Ureter (tissue), 1 donor: ENCODE results near the gene BOLA2B. TPM values are rescaled to one million over a fixed set of nuclear protein-coding genes. Genes with fewer than 3 reads are reported as not detected.

Source experiments
- DNase-seq: peaks from one replicate; pipeline ENCODE4 v3.0.0-alpha.2; 2020; ENCODE audit warnings: low spot score
- total RNA-seq: library from RNA; stranded (reverse); gene quantifications from one replicate; pipeline ENCODE4 v1.2.4, GENCODE V29; 2023
- donor health status: DM: yes; HTN: yes; CAD: no.

Gene BOLA2B
- total RNA-seq, 1 donor from 2014 or later = 82.9 TPM

DNA sequence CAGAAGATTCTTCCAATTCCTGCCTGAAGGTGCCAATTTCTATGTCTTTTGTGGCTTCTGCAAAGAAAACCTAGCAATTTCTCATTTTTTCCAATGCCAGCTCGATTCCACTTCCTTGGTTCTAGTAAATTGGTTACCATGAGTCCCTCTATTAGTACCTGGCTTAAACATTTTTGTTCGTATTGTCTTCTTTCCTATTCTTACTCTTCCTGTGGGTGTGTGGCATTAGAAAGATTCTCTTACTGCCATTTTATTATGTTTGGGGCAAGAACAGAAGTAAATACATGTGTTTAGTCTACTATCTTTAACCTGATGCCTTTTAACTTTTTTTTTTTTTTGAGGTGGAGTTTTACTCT is 50.1 kb downstream of the BOLA2B start:
- DNase-seq = no peak

Other genes starting within 250 kb of the BOLA2B start
- gene TMEM219, start 231.6 kb downstream of the BOLA2B start, total RNA-seq = 131 TPM
- gene TAOK2, start 219.8 kb downstream of the BOLA2B start, total RNA-seq = 45.1 TPM
- 11.2 TPM for gene HIRIP3, start 198.0 kb downstream of the BOLA2B start, total RNA-seq
- gene INO80E, start 197.4 kb downstream of the BOLA2B start, total RNA-seq = 88.5 TPM
- 3.1 TPM for gene DOC2A, start 182.6 kb downstream of the BOLA2B start, total RNA-seq
- not detected for gene C16orf92, start 170.5 kb downstream of the BOLA2B start, total RNA-seq
- not detected for gene TLCD3B, start 162.4 kb downstream of the BOLA2B start, total RNA-seq
- gene ALDOA, start 127.9 kb downstream of the BOLA2B start, total RNA-seq = 1,279 TPM
- gene PPP4C, start 117.7 kb downstream of the BOLA2B start, total RNA-seq = 88.9 TPM
- 8.9 TPM for gene TBX6, start 101.7 kb downstream of the BOLA2B start, total RNA-seq
- 31.0 TPM for gene YPEL3, start 97.5 kb downstream of the BOLA2B start, total RNA-seq
- gene GDPD3, start 80.1 kb downstream of the BOLA2B start, total RNA-seq = 53.1 TPM
- 96.4 TPM for gene MAPK3, start 70.4 kb downstream of the BOLA2B start, total RNA-seq
- 24.2 TPM for gene CORO1A, start 10.1 kb downstream of the BOLA2B start, total RNA-seq
- 36.4 TPM for gene SLX1A, start 209 bp upstream of the BOLA2B start, total RNA-seq
- gene SULT1A3, start 5.6 kb upstream of the BOLA2B start, total RNA-seq = 28.3 TPM
- gene NPIPB13, start 54.8 kb upstream of the BOLA2B start, total RNA-seq = 48.8 TPM
- 69.0 TPM for gene CD2BP2, start 161.6 kb upstream of the BOLA2B start, total RNA-seq
- 36.9 TPM for gene TBC1D10B, start 176.8 kb upstream of the BOLA2B start, total RNA-seq
- gene MYL11, start 181.1 kb upstream of the BOLA2B start, total RNA-seq = 2.9 TPM
- gene SEPTIN1, start 188.9 kb upstream of the BOLA2B start, total RNA-seq = 8.2 TPM
- 8.1 TPM for gene ZNF48, start 201.8 kb upstream of the BOLA2B start, total RNA-seq
- gene ZNF771, start 213.9 kb upstream of the BOLA2B start, total RNA-seq = 5.2 TPM
- 49.9 TPM for gene DCTPP1, start 236.4 kb upstream of the BOLA2B start, total RNA-seq